DND-41 (cell line): Measurements from ENCODE around the gene CCDC179.

Source experiments
- CTCF ChIP-seq: IDR thresholded peaks from 2 replicates; pipeline ENCODE4 v1.5.1; 2012; ENCODE audit warnings: borderline replicate concordance, low read length, moderate library complexity, mild to moderate bottlenecking; ENCODE audit not compliant: poor library complexity, severe bottlenecking; ENCODE audit errors: extremely low read depth
- EZH2 ChIP-seq: IDR thresholded peaks from 3 replicates; pipeline ENCODE4 v1.6.1; 2012; ENCODE audit warnings: borderline replicate concordance, low read depth, mild to moderate bottlenecking, moderate library complexity, low read length, inconsistent platforms; ENCODE audit not compliant: severe bottlenecking

GRCh38 chr11:22878039-22878438 is 17.8 kb upstream of the CCDC179 start:
- TF ChIP-seq CTCF (no peak), EZH2 (no peak)
